Measurements from ENCODE around the gene DDAH2.

Gene DDAH2

GRCh38 chr6:31728767-31729514 lies at the start of gene DDAH2:
TSS of gene DDAH2 (minus strand) at chr6:31729299. CDS start at chr6:31729161, 138 bp downstream.
- peak in 2 of 10 donors; percentile 72 to 75 for DNase-seq
- intact Hi-C loops (cut with DNase I), result loop anchor here (5.0 kb wide), 1 partner anchor 103 kb away; no protein-coding TSS in a partner anchor

GRCh38 chr6:31778193-31778592 lies 49.1 kb upstream of the DDAH2 start:
- intact Hi-C loops (cut with DNase I), result no loop called here
- peak in 2 of 10 donors; percentile 20 to 43 for DNase-seq

GRCh38 chr6:31777667-31778050 lies 48.6 kb upstream of the DDAH2 start:
- intact Hi-C loops (cut with DNase I), result no loop called here

GRCh38 chr6:31776989-31777666 lies 48.0 kb upstream of the DDAH2 start, which contains the start of gene VWA7:
TSS of gene VWA7 (minus strand) at chr6:31777328. CDS start at chr6:31776779, 549 bp downstream.
- peak in 7 of 10 donors; percentile 38 to 93 (median 58) for DNase-seq
- intact Hi-C loops (cut with DNase I), result no loop called here

More at GRCh38 chr6:31777667-31778050, 48.6 kb upstream of the DDAH2 start:
- peak in 1 of 10 donors; percentile 27 for DNase-seq

- intact Hi-C loops (cut with DNase I), result no loop called here
- peak in 6 of 10 donors; percentile 40 to 91 (median 67) for DNase-seq
These were observed 47.4 kb upstream of the DDAH2 start for GRCh38 chr6:31776485-31776988.

- intact Hi-C loops (cut with DNase I), result no loop called here
- peak in 3 of 10 donors; percentile 39 to 72 (median 67) for DNase-seq
These were observed 46.8 kb upstream of the DDAH2 start for GRCh38 chr6:31775633-31776484.

GRCh38 chr6:31775184-31775583 lies 46.1 kb upstream of the DDAH2 start:
- peak in 3 of 10 donors; percentile 24 to 62 (median 51) for DNase-seq
- intact Hi-C loops (cut with DNase I), result no loop called here

- DNase-seq, result peak in 1 of 10 donors; percentile 26
- intact Hi-C loops (cut with DNase I), result no loop called here
These were observed 42.9 kb upstream of the DDAH2 start for GRCh38 chr6:31771992-31772358.

- intact Hi-C loops (cut with DNase I), result no loop called here
These were observed 41.8 kb upstream of the DDAH2 start for GRCh38 chr6:31770860-31771259.

GRCh38 chr6:31769684-31770371 lies 40.7 kb upstream of the DDAH2 start:
- DNase-seq, result peak in 3 of 10 donors; percentile 29 to 66 (median 55)
- intact Hi-C loops (cut with DNase I), result no loop called here

More at GRCh38 chr6:31770860-31771259, 41.8 kb upstream of the DDAH2 start:
- DNase-seq, result no peak

GRCh38 chr6:31768363-31769257 lies 39.5 kb upstream of the DDAH2 start:
- peak in 2 of 10 donors; percentile 28 to 38 for DNase-seq
- intact Hi-C loops (cut with DNase I), result no loop called here

GRCh38 chr6:31767096-31767645 lies 38.1 kb upstream of the DDAH2 start:
- intact Hi-C loops (cut with DNase I), result no loop called here

GRCh38 chr6:31765910-31766794 lies 37.1 kb upstream of the DDAH2 start:
- intact Hi-C loops (cut with DNase I), result no loop called here
- peak in 2 of 10 donors; percentile 65 to 69 for DNase-seq

More at GRCh38 chr6:31767096-31767645, 38.1 kb upstream of the DDAH2 start:
- DNase-seq, result peak in 2 of 10 donors; percentile 29 to 48

GRCh38 chr6:31765559-31765909 lies 36.4 kb upstream of the DDAH2 start:
- DNase-seq, result peak in 1 of 10 donors; percentile 49
- intact Hi-C loops (cut with DNase I), result no loop called here

GRCh38 chr6:31764198-31764597 lies 35.1 kb upstream of the DDAH2 start:
- DNase-seq, result peak in 2 of 10 donors; percentile 19 to 26
- intact Hi-C loops (cut with DNase I), result no loop called here

- DNase-seq, result no peak
- intact Hi-C loops (cut with DNase I), result no loop called here
These were observed 34.5 kb upstream of the DDAH2 start for GRCh38 chr6:31763619-31763940.

GRCh38 chr6:31762878-31763618 lies 33.9 kb upstream of the DDAH2 start:
- peak in 2 of 10 donors; percentile 35 to 77 for DNase-seq
- intact Hi-C loops (cut with DNase I), result no loop called here
